ENCODE data around the gene HTR5A.

DNA sequence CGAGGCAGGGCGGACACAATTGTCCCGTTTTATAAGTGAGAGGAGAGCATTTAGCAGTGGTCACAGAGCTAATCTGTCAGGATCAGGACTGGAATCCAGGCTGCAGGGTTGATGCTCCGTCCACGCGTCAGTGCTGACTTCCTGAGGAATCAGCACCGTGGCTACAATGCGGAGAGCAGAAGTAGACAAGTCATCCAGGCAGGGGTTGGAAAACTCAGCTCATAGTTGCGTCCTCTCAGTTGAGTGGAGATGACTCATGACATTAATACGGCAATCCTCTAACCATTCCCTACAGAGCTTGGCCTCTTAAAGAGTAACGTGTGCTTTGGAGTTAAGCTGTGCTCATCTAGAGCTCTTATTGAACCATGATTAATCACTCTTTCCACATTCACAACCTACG is 17.1 kb upstream of the HTR5A start:
- TF ChIP-seq, protein P1, sequence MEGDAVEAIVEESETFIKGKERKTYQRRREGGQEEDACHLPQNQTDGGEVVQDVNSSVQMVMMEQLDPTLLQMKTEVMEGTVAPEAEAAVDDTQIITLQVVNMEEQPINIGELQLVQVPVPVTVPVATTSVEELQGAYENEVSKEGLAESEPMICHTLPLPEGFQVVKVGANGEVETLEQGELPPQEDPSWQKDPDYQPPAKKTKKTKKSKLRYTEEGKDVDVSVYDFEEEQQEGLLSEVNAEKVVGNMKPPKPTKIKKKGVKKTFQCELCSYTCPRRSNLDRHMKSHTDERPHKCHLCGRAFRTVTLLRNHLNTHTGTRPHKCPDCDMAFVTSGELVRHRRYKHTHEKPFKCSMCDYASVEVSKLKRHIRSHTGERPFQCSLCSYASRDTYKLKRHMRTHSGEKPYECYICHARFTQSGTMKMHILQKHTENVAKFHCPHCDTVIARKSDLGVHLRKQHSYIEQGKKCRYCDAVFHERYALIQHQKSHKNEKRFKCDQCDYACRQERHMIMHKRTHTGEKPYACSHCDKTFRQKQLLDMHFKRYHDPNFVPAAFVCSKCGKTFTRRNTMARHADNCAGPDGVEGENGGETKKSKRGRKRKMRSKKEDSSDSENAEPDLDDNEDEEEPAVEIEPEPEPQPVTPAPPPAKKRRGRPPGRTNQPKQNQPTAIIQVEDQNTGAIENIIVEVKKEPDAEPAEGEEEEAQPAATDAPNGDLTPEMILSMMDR (IDR thresholded peaks at IDR 0.05), result no peak
- TF ChIP-seq POLR2AphosphoS5 (IDR thresholded peaks at IDR 0.05), result no peak
- no peak for TF ChIP-seq POLR2A (IDR thresholded peaks at IDR 0.05)
- no peak for TF ChIP-seq EP300 (IDR thresholded peaks at IDR 0.05)
